Measurements from ENCODE around the gene PLAA.

Gene PLAA

DNA sequence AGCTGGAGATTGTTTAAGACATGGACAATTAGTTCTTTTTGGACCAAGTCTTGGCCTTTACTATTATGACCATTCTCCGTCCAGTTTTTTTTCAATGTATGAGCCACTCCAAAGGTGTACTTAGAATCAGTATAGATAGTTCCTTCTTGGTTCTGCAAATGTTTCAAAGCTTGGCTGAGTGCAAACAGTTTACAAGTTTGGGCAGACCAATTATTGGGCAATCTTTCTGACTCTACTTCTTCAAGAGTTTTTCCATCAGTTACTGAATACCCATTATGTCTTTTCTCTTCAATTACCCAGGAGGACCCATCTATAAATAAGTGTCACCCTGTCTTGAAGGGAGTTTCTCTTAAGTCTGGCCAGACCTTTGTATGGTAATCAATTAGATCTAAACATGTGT lies 24.7 kb upstream of the PLAA start:
- no peak overlapping the region for H3K4me3 ChIP-seq (replicated peaks; ENCODE audit: low read depth, low read length)
- no peak for DNase-seq (ENCODE audit: extremely low read depth, low read depth)
- TF ChIP-seq, protein P1, sequence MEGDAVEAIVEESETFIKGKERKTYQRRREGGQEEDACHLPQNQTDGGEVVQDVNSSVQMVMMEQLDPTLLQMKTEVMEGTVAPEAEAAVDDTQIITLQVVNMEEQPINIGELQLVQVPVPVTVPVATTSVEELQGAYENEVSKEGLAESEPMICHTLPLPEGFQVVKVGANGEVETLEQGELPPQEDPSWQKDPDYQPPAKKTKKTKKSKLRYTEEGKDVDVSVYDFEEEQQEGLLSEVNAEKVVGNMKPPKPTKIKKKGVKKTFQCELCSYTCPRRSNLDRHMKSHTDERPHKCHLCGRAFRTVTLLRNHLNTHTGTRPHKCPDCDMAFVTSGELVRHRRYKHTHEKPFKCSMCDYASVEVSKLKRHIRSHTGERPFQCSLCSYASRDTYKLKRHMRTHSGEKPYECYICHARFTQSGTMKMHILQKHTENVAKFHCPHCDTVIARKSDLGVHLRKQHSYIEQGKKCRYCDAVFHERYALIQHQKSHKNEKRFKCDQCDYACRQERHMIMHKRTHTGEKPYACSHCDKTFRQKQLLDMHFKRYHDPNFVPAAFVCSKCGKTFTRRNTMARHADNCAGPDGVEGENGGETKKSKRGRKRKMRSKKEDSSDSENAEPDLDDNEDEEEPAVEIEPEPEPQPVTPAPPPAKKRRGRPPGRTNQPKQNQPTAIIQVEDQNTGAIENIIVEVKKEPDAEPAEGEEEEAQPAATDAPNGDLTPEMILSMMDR (IDR thresholded peaks at IDR 0.05; ENCODE audit: low read depth, low read length, missing control alignments): no peak

DNA sequence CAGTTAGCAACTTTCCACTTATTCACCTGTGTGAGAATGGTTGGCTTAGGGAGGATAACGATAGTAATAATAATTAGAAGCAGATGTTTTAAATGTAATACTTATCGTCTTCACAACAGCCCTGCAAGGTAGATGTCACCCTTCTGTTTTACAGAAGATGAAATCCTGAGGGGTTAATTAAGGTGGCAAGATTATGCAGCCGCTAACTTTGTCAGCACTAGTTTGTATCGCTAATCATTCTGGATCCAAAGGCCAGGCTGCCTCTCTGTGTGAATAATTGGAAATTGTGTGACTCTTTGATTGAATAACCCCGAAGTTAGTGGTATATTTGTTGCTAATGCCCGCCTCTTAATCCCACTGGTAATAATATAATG lies 9.8 kb upstream of the PLAA start:
- TF ChIP-seq, protein P1 (IDR thresholded peaks at IDR 0.05; ENCODE audit: low read depth, low read length, missing control alignments): no peak
- no peak for DNase-seq (ENCODE audit: extremely low read depth, low read depth)
- peak overlapping the region; percentile 56 for H3K4me3 ChIP-seq (replicated peaks; ENCODE audit: low read depth, low read length)

DNA sequence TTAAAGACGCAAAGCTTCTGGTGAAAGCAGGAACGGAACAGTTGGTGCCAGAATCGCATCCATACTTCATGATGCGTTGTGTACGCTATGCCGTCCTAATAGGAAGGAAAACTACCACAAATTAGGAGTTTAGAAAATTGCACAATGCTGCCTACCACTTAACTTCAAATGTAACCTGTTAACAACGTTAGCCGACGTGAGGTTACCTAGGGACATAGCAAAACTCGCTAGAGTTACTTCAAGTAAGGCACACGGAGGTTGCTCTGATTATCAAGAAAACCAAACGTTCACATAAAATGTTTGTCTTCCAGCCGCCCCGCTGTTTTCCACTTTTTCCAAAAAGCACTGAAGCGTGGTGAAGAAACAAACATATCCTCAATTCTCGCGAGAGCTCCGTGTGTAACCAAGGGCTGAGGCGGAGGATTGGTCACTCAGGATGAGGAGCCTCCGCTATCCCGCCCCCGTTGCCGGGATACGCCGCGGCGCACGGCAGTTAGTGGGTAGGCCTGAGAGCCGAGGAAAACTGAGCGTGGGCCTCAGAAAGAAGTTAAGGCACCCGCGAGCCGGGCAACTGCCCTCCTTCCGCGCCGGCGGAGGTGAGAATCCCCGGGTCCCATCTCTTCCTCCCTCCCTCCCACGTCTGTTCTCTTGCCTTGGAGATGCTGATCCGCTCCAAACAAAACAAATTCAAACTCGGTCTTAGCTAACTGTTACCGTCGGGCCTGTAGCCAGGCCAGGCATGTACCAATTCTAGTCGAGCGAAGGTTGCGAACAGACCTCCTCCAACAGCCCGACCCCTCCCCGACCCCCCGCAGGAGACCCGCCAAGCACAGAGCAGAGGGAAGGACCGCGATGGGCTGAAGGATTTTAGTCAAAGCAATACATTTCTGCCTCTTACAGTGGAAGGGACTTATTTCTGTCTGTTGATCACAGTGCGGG lies 9.1 kb upstream of the PLAA start, which contains the start of gene IFT74:
IFT74 (plus strand) TSS at position 492 of the 939 bp plus-strand sequence. CDS start 5,556 bp downstream, outside the sequence.
- peak; percentile 96 for DNase-seq (ENCODE audit: extremely low read depth, low read depth)
- H3K4me3 ChIP-seq (replicated peaks; ENCODE audit: low read depth, low read length): peak within 1 kb of the TSS; percentile 56
- TF ChIP-seq, protein P1 (IDR thresholded peaks at IDR 0.05; ENCODE audit: low read depth, low read length, missing control alignments): no peak

DNA sequence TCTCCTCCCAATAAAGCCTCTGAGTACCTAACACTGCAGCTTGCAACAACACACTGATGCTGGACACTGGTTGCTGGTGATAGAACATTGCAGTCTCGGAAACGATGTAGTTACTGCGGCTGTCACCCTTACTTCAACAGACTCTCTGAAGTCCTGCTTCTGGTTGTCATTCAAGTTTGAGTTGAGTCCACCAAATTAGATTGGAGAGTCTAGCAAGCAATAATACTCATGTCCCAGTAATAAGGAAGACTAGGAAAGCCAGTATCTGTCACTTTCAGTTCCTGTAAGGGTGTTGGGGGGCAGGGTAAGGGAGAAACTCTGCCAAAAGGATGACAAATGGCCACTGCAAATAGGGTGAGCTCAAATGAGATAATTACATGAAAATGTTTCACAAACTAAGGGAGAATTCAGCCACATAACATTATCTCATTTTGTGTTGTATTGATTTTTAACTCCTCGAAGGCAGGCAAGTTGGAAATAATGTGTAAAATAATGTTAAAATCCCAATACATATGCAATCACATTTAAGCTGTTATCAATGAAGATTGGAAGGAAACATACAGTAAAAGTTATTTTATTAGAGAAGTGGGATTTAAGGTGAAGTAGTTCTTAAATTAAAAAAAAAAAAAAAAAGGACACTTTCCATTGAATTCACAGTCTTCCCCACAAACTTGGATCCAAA lies 8.3 kb upstream of the PLAA start:
- no peak for DNase-seq (ENCODE audit: extremely low read depth, low read depth)
- TF ChIP-seq, protein P1 (IDR thresholded peaks at IDR 0.05; ENCODE audit: low read depth, low read length, missing control alignments): no peak
- peak overlapping the region; percentile 56 for H3K4me3 ChIP-seq (replicated peaks; ENCODE audit: low read depth, low read length)

DNA sequence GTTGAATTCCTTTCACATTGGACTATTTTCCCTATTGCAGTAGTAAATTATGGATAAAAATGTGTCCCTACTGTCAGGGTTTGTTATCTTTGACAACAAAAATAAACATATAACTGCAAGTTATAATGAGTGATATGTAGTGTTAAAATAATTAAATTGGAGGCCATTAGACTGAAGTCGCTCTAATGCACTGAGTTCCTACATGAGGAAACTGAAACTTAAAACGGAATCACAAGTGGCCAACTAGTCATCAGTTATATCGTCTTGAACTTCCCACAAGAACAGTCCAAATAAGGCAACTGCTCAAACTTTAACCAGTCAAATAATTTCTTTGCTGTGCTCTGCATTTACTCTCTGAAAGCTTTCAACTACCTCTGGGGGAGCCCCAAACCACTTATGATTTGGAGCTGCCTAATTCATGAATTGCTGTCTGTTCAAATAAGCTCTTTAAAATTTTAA lies 7.0 kb upstream of the PLAA start:
- TF ChIP-seq, protein P1 (IDR thresholded peaks at IDR 0.05; ENCODE audit: low read depth, low read length, missing control alignments): no peak
- H3K4me3 ChIP-seq (replicated peaks; ENCODE audit: low read depth, low read length): no peak overlapping the region

DNA sequence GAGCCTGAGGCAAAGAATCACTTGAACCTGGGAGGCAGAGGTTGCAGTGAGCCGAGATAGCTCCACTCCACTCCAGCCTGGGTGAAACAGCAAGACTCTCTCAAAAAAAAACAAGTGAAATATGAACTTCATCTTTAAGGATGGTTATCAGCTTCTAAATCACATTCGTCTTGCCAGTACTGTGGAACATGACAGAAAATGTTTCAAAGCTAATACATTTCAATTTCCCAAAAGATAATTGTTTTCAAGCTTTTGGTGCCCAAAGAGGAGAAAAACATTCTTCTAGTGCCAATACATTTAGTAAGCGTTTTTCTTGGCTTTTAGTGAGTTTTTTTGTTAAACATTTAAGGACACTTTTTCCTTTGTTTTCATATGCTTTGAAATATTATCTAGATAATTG lies 4.8 kb upstream of the PLAA start:
- TF ChIP-seq, protein P1 (IDR thresholded peaks at IDR 0.05; ENCODE audit: low read depth, low read length, missing control alignments): no peak
- no peak for DNase-seq (ENCODE audit: extremely low read depth, low read depth)
- no peak overlapping the region for H3K4me3 ChIP-seq (replicated peaks; ENCODE audit: low read depth, low read length)

More for the DNA sequence above, 7.0 kb upstream of the PLAA start:
- DNase-seq (ENCODE audit: extremely low read depth, low read depth): no peak
